ENCODE data around the gene C14orf132.

C14orf132 gene

DNA sequence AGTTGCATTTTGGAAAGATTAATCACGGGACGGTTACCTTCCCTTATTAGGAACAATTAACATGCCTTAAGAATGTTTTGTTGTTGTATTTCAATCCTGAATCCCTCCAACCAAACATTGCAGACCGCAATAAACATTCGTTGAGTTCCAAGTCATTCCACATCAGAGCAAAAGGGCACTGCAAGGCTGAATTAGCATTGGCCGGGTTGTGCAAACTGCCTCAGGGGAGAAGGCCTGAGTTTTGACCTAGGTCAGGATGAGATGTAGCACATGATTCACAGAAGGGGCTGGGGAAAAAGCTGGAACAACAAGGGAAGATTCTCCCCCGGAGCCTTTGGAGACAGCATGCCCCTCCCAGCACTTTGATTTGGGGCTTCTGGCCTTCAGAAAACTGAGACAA is 83.3 kb downstream of the C14orf132 start:
- DNase-seq, result no peak

DNA sequence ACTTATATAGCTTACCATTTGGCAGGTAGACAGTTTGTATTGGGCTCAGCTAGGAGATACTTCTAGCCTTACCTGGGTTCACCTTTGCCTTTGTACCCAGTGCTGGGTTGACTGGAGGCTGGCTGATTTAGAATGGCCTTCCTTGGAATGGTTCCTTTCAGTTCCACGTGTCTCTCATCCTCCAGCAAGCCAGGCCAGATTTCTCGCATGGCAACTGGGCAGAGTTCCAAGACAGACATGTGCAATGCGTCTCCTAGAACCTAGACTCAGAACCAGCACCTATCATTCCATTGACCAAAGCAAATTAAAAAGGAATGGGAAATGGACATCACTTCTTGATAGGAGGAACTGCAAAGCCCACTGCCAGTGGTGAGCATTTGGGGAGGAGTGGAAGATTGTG is 86.4 kb downstream of the C14orf132 start:
- DNase-seq, result no peak

DNA sequence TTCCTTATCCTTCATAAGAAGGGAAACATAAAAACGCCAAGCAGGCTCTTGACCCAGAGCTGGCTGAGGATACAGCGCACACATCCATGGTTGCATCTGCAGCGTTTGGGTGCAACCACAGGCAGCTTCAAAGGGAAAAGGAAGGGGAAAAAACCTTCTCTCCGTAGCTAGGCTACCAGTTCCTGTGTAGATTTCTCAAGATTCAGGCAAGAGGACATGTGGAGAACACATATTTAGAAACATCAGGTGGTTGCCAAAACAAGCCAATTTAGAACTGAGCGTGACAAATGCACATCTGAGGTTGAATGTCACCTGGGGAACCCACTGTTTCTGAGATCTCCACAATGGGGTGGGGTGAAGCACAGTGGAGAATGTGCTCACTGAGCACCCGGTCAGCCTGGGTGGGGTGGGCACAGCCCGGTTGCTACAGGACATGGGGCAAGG is 87.2 kb downstream of the C14orf132 start:
- DNase-seq, result peak in 1 of 2 experiments; percentile 15

GRCh38 chr14:96126783-96127271 is 87.7 kb downstream of the C14orf132 start:
- DNase-seq, result no peak

- no peak for DNase-seq
Observed at GRCh38 chr14:96129128-96129736, 90.1 kb downstream of the C14orf132 start.

- no peak for DNase-seq
Observed at GRCh38 chr14:96130391-96130790, 91.2 kb downstream of the C14orf132 start.

DNA sequence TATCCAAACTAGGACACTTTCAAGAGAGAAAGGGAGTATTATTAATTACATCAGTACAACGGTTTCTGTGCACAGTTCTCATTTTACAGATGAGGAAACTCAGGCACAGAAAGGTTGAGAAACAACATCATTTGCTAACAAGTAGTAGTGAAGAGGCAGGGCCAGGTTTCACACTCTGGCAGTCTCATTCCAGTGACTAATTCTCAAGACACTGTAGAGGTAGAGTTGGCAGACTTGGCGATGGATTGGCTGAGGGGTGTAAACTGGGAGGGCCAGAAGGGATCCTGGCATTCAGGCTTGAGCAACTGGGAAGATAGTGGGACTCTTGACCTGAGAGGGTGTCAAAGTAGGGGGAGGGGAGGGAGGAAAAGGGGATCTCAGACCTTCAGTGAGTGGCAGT is 91.7 kb downstream of the C14orf132 start:
- DNase-seq, result no peak

GRCh38 chr14:96131836-96132235 is 92.7 kb downstream of the C14orf132 start:
- no peak for DNase-seq

- no peak for DNase-seq
Observed at GRCh38 chr14:96134508-96134907, 95.3 kb downstream of the C14orf132 start.

- DNase-seq, result no peak
Observed at GRCh38 chr14:96135285-96135684, 96.1 kb downstream of the C14orf132 start.

- DNase-seq, result no peak
Observed at GRCh38 chr14:96136371-96137005, 97.3 kb downstream of the C14orf132 start.

DNA sequence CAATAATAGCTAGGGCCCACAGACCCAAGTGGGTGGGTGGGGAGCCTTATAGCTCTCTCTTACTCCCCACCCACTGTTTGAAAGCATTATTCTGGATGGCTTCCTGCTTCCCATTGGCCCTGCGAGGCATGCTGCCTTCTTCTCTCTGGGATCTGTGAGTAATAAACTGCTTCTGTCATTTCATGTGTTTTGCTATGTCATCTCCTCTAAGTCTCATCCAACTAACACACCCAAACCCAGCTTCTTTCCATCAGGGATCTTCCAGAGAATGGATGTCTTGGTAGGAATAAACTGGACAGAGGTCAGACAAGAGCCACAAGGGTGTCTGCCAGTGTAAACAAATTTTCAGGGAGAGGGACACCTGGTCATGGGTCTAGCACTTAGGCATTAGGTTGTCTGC is 99.1 kb downstream of the C14orf132 start:
- DNase-seq, result no peak

DNA sequence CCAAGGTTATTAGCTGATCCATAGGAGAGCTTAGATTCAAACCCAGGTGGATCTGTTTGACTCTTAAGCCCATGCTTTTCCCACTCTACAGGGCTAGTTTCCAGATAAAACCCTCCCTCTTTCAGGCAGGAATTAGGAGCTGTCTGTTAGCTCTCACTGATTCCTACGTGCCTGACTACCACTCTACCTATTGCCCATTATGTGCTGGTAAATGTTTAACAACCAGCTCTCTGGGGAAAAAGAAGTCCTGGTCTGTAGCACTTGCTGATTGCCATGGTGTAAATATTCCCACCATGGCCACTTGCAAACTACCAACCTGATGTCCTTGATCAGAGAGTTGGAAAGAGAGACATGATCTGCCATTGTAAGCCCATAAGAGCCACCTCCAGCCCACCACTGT is 100.0 kb downstream of the C14orf132 start:
- DNase-seq, result no peak

GRCh38 chr14:96139879-96140278 is 100.7 kb downstream of the C14orf132 start:
- DNase-seq, result no peak

GRCh38 chr14:96140952-96141351 is 101.8 kb downstream of the C14orf132 start:
- DNase-seq, result no peak

Measured in activated CD4-positive, alpha-beta T cell treated with anti-CD3 and anti-CD28 coated beads, Interleukin-2, amount 50 U/mL, for 48 hours (primary cell).